ENCODE data around the gene RBMS3.
A peak's percentile ranks its signal among the peaks of the same experiment; 100 is the strongest.

The RBMS3 gene

DNA sequence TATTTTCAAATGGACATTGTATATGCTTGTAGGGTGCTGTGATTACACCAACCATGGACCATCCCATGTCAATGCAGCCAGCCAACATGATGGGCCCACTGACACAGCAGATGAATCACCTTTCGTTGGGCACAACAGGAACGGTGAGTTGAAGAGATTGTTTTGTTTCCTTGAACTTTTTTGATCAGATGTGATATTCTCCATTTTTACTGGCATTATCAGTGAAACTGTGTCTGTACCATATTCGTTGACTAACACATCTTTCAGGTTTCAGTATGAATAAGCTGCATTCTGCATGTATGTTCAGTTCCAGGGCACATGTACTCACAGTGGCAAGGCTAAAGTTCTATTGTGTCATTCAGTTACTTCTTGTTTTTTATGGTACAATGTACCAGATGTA lies 655.2 kb downstream of the RBMS3 start:
- DNase-seq (ENCODE audit: low read depth, low spot score) = no peak

DNA sequence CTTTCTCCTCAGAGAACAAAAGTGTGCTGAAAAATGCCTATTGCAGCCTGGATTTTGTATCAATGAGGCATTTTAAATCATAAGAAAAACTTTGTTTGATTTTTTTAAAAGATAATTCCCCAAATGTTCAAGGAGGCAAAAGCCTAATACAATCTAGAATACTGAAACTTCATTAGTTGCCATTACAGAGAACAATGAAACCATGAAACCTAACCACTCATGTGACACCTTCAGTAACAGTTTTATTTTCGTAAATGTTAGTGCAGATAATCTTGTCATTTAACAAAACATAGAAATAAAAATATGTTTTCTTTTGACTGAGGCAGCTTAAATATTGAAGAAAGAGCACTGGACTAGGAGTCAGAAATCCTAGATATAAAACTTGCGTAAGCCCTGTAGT lies 655.9 kb downstream of the RBMS3 start:
- DNase-seq (ENCODE audit: low read depth, low spot score) = no peak

DNA sequence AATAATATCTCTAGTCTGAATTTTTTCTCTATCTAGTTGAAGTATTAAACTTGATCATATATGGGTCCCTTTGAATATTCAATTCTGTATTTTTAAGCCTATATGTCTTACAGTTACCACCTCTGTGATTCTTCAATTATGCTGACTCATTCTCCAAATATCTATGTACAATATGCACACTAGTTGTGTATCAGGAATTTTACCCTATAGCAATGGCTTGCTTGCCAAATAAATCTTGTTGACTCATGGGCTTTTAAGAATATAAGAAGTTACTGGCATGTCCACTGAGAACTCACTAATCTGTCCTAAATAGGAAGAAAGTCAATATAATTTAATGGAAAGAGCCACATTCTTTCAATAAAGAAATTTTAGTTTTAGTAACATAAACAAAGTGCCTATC lies 656.3 kb downstream of the RBMS3 start:
- no peak for DNase-seq (ENCODE audit: low read depth, low spot score)

DNA sequence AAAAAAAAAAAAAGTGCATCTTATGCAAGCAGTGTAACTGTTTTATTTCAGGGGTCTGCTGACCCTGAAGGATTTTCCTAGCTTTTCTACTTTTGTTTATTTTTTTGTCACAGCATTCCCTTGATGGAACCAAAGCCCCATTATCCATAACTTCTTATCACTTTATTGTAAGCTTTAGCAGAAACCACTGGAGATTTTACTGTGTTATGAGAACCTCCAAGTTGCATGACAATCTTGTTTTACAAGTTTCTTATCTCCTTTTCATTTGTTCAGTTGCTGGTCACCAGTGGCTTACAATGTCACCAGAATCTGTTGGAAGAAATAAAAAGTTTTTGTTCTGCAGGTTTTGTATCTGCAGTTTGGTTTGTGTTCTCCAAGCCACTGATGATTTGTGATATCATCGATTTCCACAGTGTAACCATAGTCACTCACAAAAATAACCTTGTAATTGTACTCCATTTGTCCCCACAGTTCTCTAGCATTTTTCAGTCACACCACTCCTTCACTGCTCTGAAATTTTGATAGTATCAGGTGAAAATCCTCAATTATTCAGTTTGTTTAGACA lies 660.0 kb downstream of the RBMS3 start:
- no peak for DNase-seq (ENCODE audit: low read depth, low spot score)

DNA sequence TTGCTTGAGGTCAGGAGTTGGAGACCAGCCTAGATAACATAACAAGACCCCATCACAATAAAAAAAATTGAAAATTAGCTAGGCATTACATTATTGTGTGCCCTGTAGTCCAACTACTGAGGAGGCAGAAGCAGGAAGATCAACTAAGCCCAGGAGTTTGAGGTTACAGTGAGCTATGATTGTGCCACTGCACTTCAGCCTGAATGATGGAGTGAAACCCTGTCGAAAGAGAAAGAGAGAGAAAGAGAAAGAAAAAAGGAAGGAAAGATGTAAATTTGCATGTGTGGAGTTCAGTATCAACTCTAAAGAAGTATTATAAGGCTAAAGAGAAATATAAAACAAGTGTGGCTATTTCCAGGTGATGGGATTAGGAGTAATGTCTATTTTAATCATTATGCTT lies 661.4 kb downstream of the RBMS3 start:
- no peak for DNase-seq (ENCODE audit: low read depth, low spot score)

DNA sequence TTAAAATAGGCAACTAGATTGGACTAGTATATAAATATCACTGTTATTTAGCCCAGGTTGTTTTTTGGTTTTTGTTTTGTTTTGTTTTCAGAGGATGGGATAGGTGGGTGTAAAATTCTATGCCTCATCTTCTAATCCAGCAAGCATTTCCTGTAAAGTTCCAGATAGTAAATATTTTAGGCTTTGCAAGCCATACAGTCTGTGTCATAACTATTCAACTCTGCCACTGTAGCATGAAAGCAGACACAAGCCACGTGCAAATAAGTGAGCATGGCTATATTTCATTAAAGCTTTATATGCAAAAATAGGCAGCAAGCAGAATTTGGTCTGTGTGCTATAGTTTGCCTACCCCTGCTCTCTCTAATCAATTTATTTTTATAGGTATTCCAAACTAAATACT lies 668.3 kb downstream of the RBMS3 start:
- DNase-seq (ENCODE audit: low read depth, low spot score) = no peak

DNA sequence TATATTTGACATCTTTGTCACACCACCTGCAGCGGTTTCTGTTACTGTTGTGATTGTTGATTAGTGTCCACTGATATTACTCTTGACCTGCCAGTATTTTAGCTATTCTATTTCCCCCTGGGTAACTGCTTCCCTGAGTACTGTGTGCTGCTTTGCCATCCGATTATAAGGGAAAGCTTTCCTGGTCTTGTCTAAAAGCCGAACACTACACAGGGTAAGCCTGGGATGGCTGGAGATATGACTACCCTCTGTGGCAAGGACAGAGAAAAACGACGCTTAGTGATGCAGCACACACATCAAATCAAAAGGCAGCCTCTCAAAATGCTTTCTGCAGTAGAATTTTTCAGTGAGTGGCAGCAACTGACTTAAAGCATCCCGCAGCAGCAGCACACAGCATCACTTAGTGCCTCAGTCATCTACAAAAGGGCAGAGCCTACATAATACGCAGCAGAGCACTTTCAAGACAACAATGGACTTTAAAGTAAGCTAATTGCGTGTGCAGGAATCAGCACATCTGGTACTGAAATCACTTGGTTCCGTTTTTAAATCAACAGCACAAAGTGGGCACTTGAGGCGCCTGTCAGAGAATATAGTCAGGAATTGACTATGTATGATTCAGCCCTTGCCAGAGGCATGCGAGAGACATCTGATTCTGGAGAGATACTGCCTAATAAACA lies 669.2 kb downstream of the RBMS3 start:
- DNase-seq (ENCODE audit: low read depth, low spot score) = no peak

DNA sequence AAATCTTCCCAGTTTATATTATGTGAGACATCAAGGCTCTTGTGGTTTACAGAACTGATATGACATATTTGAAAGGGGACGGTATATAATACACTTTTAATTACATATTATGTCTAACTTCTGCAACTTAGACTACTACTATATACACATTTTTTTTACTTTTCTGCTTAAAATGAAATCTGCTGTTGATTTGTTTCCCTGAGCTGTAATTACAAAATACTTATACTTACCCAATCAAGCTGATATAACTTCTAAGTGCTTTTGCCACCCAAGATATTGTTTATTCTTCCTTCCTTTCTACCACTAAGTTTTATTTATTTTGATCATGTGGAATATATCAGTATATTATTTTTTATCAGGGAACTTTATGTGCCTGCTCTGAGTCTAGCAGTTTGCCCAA lies 671.6 kb downstream of the RBMS3 start:
- DNase-seq (ENCODE audit: low read depth, low spot score) = no peak

DNA sequence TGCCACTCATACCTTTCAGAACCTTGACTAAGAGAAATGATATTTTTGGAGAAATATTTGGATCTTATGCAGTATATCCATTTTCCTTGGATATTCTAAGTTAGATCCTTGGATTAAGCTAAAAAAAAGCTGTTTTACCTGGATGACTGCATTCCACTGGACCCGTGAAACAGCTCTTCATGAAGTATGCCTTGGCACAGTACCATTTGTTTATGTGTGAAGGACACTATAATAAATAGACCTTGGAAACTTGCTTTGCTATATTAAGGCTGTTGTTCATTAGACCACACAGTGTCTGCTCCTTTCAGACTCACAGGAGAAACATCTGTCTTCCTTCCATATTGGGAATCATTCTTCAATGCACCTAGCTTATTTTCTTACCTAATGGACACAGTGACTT lies 674.5 kb downstream of the RBMS3 start:
- DNase-seq (ENCODE audit: low read depth, low spot score) = no peak

DNA sequence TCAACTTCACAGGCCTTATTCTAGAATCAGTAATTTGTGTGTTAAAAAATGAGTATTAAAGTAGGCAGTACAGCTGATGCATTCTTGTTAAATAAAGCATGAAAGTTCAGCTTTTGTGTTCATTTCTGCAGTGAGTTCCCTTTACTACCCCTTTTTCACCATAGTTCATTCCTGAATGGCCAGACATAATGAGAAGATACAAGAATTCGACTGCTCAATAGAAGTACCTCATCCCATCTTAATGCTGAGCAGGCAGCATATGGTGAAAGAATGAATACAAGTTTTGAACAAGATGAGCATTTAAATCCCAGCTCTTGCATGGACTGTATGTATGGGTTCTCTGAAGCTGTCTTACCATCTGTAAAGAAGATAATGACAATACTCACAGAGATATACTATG lies 677.9 kb downstream of the RBMS3 start:
- DNase-seq (ENCODE audit: low read depth, low spot score) = no peak

DNA sequence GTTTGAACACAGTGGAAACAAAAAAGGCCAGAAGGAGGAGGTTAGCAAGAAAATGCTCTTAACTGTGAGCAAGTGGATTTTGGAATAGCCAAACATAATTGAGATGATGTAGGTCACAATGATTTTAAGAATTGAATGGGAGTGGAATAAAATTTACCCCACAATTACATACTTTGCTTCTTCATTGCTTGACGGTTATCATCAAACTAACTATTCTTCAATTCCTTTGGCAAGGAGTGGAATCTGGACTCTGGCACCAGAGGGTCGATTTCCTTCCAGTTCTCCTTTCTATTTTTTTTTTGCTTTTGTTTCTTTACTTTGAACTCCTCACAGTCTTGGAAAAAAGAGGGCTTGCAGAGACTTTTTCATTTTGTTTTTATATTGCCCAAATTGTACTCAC lies 691.0 kb downstream of the RBMS3 start:
- no peak for DNase-seq (ENCODE audit: low read depth, low spot score)

DNA sequence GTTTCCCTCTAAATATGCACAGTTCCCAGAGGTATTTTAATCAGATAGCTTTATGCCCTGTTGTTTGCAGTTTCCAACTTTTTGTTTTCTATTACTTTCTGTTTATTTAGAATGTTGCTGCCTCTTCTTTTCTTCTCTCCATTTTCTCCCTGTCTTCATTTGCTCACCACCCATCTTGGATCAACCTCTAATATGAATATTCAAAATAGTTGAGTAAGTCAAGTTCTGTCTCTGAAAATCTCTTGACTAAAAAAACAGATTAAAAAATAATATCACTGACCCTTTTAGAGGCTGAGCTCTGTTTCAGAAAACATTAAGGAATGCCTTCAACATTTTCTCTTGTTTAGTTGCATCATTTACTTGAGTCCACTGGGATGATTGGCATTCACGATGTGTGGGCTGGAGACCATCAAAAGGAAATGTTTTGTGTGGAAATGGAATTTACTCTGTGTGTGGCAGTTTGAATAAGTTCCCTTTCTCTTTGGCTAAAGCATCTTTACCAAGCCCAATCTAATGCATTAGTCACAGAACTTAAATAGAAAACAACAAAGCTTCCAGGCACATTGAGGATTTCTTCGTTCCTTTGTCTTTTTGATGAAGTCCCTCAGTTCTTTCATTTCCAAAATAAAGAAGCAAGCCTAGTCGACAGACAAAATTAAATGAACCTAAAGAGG lies 691.6 kb downstream of the RBMS3 start:
- DNase-seq (ENCODE audit: low read depth, low spot score) = peak; percentile 28

DNA sequence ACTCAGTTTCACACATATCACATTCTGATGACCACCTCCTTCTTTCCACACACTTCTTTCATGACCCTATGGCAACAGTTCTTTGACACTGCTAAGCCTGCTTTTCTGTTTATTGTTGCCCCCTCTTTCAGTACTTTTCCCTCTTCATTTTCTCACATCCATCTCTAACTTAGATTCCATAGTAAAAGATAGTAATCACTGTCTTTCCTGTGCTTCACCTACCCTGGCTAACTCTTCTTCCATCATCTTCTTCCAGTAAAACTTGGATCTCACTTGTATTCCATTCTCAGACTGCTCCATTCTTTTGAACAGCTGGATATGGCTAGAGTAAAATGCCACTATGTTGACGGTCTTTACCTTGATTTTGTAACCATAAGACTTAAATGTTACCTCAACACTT lies 692.9 kb downstream of the RBMS3 start:
- DNase-seq (ENCODE audit: low read depth, low spot score) = no peak

DNA sequence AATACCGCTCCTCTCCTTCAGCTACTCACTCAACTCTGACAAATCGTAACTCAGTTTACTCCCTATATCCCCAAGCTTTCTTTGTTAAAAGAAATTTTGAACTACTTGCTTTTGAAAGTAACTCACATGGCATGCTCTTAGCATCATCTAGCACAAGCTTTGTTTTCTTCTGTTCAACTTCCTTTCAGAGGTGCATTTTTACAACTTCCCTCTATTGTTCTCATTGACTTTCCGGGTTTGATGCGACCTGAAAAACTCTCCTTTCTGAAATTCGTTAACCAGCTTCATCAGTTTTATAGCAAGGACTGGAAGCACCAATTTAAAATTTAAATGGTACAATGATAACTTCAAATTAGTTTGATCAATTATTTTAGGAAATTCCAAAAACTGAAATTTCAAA lies 696.0 kb downstream of the RBMS3 start:
- no peak for DNase-seq (ENCODE audit: low read depth, low spot score)

DNA sequence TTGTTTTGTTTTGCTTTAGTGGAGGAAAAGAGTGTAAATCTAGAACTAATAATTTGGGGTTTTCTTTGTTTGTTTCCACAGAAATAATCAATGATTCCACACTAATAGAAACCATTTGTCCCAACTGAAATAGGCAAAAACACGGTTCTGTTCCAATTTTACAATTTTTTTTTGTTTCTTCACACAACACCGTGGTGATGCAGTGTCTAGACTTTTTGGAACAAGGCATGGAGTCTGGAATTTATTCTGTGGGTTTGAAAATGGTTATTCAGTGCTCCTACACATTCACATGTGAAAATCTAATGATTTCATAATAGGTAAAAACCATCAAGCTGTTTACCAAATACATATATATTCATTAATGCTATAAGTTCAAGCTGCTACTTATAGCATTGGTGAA lies 696.5 kb downstream of the RBMS3 start:
- no peak for DNase-seq (ENCODE audit: low read depth, low spot score)

DNA sequence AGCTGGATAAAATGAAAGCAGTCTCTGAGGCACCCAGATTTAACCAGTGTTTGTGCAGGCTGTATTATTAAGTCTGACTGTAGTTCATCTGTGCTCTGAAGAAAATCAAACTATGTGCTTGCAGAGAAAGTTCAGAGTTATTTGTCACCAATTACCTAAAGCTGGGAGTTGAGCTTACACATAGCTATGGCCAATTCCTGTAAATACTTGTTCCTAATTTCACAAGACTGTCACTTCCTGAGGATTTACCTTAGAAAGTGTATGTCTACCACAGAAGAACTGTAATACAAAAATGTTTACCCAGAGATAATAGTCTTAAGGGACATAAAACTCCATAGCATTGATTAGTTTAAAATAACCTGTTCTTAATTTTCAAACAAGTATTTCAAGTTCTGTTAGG lies 697.2 kb downstream of the RBMS3 start:
- DNase-seq (ENCODE audit: low read depth, low spot score) = no peak

DNA sequence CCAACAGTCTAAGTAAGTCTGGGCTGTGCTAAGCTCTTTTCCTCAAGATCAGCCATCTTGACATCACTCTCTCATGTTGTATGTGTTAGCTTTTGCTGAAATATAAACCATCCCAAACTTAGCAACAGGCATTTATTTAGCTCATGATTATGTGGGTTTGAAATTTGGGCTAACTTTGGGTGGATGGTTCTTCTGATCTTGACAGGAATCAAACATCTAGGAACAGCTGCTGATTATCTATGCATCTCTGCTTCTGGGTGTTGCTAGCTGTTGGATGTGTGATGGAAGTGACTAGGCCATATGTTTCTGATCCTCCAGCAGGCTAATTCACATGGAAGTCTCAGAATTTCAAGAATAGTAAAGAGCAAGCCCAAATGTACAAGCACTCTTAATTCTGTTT lies 710.3 kb downstream of the RBMS3 start:
- DNase-seq (ENCODE audit: low read depth, low spot score) = no peak

DNA sequence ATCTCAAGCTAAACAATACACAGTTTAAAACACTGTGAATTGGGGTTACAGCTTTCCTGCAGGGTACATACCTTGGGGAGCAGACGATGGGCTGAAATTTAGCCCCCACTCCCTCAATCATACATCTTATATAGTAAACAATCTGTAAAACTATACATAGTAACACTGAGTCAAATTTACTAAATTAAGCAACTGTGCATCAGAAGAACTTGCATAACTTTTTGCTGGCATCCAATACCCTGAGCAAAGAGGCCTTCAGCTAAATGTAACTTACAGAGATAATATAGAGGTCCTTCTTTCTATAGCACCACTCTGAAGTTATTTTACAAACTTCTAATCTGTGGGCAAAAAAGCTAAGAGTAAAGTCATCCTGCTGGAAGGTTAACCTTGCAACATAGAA lies 721.9 kb downstream of the RBMS3 start:
- no peak for DNase-seq (ENCODE audit: low read depth, low spot score)

DNA sequence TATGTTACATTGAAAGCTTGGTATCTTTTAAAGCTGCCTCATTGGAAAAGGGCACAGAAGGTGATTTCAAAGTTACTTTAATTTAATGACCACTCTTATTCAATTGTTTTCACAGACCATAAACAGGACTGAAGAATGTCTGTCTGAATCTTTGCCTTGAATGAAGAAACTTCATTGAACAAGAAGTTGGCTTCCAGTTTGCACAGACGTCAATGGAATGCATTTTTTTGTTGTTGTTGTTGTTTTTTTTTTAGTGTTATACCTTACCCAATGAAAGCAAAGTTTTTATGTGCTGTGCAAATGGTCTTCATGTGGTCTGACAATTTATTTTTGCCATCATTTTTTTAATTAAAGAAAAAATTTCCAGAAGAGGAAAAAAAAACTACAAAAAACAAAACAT lies 722.9 kb downstream of the RBMS3 start:
- no peak for DNase-seq (ENCODE audit: low read depth, low spot score)

DNA sequence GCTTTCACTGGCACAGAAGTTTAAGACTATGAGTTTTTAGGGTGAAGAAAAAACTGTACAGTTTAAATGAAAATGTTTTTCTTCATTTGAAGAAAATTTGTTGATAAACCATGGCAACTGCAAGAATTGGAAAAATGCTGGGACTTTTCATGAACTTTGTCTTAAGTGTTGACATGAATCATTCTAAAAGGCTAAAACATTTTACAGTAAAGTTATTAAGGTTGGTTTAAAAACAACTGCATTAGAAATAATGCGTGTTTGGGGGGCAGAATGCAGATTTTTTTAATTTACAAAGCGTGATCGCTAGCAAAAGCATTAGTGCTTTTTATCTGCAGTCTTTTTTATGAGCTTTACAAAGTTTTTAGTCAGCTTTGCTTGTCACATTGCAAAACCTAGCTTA lies 723.6 kb downstream of the RBMS3 start:
- DNase-seq (ENCODE audit: low read depth, low spot score) = no peak

DNA sequence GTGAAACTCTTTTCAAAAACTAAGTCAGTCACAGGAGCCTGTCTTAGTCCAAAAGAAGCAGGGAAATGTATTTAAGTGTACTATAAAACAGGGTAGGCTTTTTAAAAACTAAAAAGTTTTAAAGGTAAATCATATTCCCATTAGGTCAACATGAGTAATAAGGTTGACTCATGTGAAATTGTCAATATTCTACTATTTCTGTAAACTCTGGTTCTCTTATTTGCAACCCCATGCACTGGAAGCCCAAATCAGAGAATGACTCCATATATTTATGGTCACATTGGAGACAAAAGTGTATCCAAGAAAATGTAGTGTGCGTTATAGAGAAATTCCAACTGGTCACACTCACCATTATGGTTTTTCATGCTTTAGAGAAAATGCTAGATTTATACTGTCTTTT lies 725.2 kb downstream of the RBMS3 start:
- DNase-seq (ENCODE audit: low read depth, low spot score) = no peak

DNA sequence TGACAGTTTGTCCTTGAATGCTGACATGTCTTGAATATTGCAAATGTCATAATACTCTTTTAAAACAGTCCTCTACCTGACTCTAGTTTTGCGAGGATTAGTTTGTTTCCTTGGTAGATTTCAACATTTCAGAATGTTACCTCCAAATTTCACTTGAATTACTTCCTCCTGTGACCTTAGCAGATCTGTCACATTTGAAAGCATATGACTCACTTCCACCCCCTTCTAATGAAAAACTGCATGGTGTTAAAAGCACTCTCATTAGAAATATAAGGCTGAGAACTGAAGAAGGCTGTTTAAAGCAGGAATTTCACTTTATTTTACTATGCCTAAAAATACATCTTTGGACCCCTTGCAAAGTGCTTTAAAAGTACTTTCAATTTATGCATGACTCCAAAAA lies 726.8 kb downstream of the RBMS3 start:
- DNase-seq (ENCODE audit: low read depth, low spot score) = no peak

DNA sequence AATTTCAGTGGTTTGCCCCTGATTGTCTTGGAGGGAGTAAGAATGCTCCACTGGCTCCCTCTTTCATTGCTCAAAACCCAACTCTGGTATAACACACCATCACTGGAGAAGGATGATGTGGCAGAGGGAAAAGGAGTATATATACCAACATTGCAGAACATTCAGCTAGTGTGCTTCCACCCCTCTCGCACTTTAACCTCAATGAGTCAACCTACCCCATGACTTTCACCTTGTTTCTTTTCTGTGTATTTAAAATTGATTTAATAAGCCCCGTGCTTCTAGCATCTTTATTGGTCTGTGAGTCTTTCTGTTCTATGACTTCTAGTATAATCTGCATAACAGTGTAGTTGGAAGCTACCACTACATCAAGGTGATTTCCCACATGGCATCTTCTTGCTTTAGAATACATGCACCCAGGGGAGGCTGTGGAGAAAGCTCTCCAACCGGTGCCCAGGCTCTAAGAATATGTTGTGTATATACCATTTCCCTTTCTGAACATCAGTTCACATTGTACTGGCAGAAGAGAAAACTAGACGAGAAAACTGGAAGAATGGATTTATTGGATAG lies 730.4 kb downstream of the RBMS3 start:
- DNase-seq (ENCODE audit: low read depth, low spot score) = no peak
